PC-9 (cell line): ENCODE measurements around the gene MANBA.

Source experiments
- CTCF ChIP-seq: fragments of 200-600 bp; sonication (generic); conservative IDR thresholded peaks from 2 replicates; pipeline ENCODE4 v1.6.1; 2017; ENCODE audit warnings: mixed run types, antibody characterized with exemption, mild to moderate bottlenecking, moderate library complexity
- EZH2 ChIP-seq: fragments of 200-600 bp; sonication (generic); IDR thresholded peaks from 2 replicates; pipeline ENCODE4 v1.8.0; 2017; ENCODE audit warnings: antibody characterized with exemption, low read depth

GRCh38 chr4:102632241-102633065 lies 128.3 kb downstream of the MANBA start:
- TF ChIP-seq CTCF (no peak), EZH2 (no peak)
